Neural progenitor cell (in vitro differentiated cells): ENCODE data around the gene RB1.

Source experiments
- CTCF ChIP-seq: fragments of 200-600 bp; sonication (generic); IDR thresholded peaks from 2 replicates; pipeline ENCODE4 v1.5.1; 2017; ENCODE audit warnings: antibody characterized with exemption, mild to moderate bottlenecking
- EZH2 ChIP-seq: fragments of 200-600 bp; sonication (generic); IDR thresholded peaks from 2 replicates; pipeline ENCODE4 v1.6.1; 2017; ENCODE audit warnings: antibody characterized with exemption, mild to moderate bottlenecking, moderate library complexity

- TF ChIP-seq EZH2 (no peak), CTCF (no peak)
These were observed 184.4 kb downstream of the RB1 start for GRCh38 chr13:48487968-48488367.
